HG02798 (cell line): Measurements from ENCODE around the gene MUC4.

Experiments
- ATAC-seq: cut with Tn5 transposase; IDR thresholded peaks from one replicate; pipeline ENCODE4 v1.9.1; 2021; ENCODE audit warnings: mild to moderate bottlenecking; ENCODE audit not compliant: unreplicated experiment, poor library complexity

The MUC4 gene

DNA sequence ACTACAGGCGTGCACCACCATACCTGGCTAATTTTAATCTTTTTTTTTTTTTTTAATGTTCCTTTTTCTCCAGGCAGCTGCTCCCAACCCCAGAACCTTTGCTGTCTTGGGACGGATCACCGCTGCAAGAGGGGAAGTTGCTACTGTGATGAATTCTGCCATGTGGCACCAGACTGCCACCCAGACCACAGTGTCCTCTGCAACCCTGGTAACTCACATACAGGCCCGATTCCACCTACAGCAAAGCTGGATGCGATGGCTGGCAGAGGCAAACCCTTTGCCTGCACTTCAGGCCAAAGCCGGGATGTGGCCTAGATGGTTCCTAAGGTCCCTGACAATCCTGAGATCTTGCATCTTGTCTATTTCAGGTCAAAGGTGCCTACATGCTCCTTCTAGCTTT is 103.7 kb downstream of the MUC4 start:
- no peak for ATAC-seq

DNA sequence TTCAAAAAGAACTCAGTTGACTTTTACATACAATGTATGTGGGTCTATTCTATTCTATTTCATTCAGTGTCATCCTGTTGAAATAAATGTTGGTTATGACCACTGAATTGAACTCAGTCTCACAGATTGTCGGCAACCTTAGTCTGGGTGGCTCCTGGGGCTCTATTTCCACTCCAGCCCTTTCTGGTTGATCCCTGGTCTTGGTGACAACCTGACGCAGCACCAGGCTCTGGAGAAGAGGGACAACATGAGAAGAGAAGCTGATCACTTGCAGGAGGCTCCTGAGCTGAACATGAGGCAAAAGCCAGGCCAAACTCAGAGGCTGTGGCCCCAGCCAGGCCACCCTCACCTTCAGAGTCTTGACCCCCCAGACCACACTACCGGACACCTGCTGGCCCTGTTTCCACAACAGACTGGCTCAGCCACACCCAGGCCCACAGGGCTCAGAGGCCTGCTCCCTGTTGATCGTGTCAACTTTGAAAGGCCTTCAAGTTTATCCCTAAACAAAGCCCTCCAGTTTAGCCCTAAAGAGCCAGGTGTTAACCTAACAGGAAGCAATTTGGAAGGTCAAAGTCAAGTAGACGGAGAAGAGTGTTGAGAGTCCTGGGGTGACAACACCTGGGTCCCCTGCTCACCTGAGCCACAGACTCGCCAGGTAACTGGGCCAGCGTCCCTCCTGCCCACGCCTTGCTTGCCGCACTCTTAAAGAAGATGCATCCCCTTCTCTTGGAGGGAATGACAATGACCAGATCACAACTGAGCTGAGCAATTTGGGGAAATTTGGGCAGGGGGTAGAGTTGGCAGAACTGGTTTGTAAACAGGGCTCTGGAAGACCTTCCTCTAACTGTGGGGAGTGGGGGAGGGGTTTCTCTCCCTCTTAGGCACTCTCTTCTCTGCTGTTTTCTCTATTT is 106.4 kb downstream of the MUC4 start:
- ATAC-seq = no peak

DNA sequence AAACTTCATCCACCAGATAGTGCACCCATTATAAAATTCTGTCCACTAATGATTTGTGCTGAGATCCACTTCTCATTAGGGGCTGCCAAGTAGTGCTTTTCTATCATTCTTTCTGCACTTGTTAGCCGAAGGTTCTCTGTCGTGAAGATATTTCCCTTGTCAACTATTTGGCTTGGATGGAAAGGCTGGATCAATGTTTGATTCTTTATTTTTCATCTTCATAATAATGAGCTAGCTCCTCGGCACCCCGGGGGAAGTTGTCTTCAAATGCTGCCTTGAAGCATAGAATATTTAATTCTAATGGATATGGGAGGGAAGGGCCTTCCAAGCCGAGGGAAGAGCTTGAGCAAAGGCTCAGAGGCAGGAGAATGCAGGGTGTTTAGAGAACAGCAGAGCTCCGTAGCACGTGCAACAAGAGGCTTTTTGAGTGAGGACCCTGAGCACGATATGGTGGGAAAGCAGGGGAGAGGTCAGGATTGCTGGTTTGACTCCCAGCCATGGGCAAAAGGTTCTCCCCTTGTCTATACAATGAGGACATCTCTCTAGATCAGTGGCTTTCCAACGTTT is 107.2 kb downstream of the MUC4 start:
- ATAC-seq = no peak

DNA sequence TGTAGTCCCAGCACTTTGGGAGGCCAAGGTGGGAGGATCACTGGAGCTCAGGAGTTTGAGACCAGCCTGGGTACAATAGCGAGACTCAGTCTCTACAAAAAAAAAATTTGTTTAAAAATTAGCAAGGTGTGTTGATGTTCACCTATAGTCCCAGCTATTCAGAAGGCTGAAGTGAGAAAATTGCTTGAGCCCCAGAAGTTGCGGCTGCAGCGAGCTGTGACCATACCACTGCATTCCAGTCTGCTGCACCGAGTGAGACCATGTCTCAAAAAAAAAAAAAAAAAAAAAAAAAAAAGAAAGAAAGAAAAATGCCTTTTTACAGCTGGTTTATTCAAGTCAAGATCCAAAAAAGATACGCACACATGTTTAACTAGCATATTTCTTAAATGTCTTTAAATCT is 108.0 kb downstream of the MUC4 start:
- no peak for ATAC-seq

DNA sequence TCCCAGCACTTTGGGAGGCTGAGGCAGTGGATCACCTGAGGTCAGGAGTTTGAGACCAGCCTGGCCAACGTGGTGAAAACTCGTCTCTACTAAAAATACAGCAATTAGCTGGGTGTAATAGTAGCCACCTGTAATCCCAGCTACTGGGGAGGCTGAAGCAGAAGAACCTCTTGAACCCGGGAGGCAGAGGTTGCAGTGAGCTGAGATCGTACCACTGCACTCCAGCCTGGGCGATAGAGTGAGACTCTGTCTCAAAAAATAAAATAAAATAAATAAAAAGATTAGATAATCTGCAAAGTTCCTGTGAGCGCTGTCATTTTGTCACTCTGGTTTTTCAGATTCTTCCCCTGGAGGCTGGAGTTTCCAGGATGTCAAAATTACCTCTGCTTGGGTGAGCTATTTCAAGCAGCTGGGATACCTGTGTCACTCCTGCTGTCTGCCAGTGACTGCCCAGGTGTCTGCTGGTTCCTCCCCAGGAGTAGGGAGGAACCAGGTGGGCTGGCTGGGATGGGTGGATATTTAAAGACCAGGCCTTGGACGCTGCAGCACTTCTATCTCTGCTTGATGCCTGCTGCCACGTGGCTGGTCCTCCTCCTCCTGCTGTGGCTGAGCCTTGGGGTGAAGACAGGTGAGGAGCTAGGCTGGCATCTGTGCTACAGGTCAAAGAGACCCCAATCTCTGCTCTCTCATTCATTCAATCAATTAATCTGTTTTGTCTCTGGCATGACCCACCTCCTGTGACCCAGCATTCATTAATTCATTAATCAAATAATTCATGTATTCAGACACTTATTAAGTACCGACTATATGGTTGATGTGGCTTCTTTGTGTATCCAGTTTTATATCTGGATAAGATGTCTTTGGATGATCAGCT is 110.5 kb downstream of the MUC4 start:
- no peak for ATAC-seq

DNA sequence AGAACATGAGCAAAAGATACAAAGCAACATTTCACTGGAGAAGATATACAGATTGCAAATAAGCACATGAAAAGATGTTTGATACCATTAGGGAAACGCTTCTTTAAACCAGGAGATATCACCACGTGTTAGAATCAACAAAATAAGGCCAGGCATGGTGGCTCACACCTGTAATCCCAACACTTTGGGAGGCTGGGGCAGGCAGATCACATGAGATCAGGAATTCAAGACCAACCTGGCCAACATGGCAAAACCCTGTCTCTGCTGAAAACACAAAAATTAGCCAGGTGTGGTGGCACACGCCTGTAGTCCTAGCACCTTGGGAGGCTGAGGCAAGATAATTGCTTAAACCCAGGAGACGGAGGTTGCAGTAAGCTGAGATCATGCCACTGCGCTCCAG is 111.4 kb downstream of the MUC4 start:
- no peak for ATAC-seq

DNA sequence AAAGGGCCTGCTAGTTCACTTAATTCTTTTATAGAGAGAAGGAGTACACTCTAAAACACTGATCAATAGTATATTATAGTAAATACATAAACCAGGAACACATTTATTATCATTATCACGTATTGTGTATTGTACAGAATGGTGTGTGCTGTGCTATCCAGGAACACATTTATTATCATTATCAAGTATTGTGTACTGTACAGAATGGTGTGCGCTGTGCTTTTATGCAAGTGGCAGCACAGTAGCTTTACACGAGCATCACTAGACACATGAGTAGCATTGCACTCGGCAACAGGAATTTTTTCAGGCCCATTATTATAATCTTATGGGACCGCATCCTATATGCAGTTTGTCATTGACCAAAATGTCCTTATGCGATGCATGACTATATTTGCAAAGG is 111.9 kb downstream of the MUC4 start:
- no peak for ATAC-seq

DNA sequence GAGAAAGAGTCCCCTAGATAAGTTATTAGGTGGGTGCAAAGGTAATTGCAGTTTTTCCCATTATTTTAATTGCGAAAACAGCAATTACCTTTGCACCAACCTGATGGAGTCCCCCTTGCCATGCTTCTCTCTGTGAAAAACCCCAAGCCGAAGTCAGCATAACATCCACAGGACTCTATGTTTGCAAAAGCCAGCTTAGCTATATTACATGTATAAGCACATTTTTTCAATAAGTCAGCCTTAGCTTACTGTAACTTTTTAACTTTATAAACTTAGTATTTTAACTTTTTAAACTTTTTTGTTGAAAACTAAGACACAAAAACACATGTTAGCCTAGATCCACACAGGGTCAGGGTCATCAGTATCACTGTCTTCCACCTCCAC is 112.3 kb downstream of the MUC4 start:
- no peak for ATAC-seq

DNA sequence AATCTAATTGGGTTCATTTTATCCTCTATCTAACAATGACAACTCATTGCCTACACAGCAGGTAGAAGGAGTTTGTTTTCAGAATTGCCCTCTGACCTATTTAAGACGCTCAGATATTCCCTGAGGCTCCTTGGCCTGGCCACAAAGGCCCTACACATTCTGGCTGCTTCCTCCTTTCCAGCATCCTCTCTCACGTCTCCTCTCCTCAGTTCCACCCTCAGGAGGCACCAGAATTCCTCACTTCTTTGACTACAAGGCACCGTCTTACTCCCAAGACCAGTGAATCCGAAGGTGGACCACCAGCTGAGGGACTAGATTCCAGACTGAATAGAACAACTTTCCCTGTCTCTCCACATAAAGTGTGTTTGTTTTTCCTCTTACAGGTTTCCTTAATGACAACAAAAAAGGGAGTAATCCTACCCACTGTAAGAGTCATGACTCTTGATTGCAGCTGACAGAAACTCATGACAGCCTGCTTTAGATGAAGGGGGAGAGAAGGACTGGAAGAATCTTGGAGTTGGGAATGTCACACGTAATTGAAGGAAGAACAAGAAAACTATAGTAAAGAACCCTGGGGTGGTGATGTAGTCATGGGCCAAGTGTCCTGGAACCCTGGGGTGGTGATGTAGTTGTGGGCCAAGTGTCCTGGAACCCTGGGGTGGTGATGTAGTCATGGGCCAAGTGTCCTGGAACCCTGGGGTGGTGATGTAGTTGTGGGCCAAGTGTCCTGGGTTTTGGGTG is 112.9 kb downstream of the MUC4 start:
- ATAC-seq = no peak

DNA sequence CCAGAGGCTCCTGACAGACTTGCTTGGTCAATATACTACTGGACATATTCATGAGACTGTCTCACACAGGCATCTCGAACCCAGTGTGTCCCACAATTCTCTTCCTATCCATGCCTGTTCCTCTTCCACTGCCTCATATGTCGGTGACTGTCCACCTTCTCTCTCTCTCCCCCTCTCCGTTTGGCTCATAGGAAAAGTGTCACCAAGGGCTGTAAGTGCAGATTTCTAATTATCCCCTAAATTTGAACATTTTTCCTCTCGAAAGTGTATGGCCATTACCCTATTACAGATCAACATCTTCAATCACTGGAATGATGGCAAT is 113.4 kb downstream of the MUC4 start:
- no peak for ATAC-seq

DNA sequence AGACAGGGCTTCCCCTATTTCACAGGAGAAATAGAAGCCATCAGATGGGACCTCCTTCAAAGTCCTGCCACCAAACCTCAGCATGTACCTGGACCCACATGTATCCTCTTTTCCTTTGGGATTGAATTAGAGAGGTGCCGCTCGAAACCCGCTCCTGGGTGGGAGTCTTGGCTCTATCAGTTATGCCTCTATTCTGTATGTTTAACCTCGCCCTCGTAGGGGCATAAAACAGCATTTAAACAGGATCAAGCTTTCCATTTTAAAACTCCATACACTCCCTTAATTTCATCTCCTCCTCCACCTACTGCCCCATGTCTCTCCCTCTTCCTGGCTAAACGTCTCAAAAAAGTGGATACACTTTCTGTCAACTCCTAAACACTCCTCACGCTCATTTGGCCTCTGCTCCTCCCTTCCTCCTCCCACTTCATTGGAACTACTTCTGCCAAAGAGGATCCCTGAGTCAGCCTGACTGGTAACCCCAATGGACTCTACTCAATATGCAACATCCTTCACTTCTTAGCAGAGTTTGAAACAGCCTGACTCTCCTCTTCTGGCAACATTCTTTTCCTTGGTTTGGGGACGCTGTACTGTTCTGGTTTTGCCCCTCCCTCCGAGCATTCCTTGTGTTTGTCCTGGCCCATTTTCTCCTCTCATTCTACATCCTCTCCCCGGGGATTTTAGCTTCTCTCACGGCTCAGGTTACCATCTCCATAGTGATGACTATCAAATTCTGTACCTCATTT is 114.0 kb downstream of the MUC4 start:
- ATAC-seq = no peak
